HCT116 (cell line): ENCODE data around the gene HGFAC. TPM values are rescaled to one million over a fixed set of nuclear protein-coding genes. Genes with fewer than 3 reads are reported as not detected.

ENCODE experiments used
- ATAC-seq: fragments of 200-7000 bp; cut with Tn5 transposase; 2 replicates; pipeline ENCODE4 v1.9.1; 2020; ENCODE audit warnings: mild to moderate bottlenecking, moderate library complexity
- BruUV-seq: library from RNA; stranded (reverse); fragments of 400-500 nt; replicated peaks from 2 replicates; lab custom pipeline; 2021; lab: Mats Ljungman, UMichigan
- CTCF ChIA-PET: fragments of 300-600 bp; sonication (Branson Sonifier 250); formaldehyde crosslinking; loops from one replicate; lab custom pipeline; 2021; ENCODE audit warnings: antibody characterized with exemption; lab: Charles Lee
- POLR2A ChIA-PET: fragments of 300-600, 350-600 bp; sonication (Branson Sonifier 250); formaldehyde crosslinking; loops from one replicate; lab custom pipeline; 2021; ENCODE audit warnings: antibody characterized with exemption; lab: Charles Lee
- RAD21 ChIA-PET, 2 experiments: fragments of 300-600 bp; sonication (Branson Sonifier 250); formaldehyde crosslinking; loops; one replicate each; lab custom pipeline; 2023; ENCODE audit warnings: low total read pairs in 2 of 2; ENCODE audit not compliant: uncharacterized antibody in 2 of 2, unreplicated experiment in 2 of 2, low non-redundant PET in 1 of 2; lab: Charles Lee
- DNase-seq: peaks from one replicate; pipeline ENCODE4 v3.0.0-alpha.2; 2010; ENCODE audit warnings: low read depth, low spot score
- H2AFZ ChIP-seq: fragments of 200-600 bp; shearing (Covaris generic), sonication (generic); 2 replicates; pipeline ENCODE4 v1.6.1; 2017; ENCODE audit warnings: low read depth, mixed run types, mixed read lengths, antibody characterized with exemption, low read length; ENCODE audit not compliant: poor library complexity, severe bottlenecking
- H3K27ac ChIP-seq: 2 replicates; pipeline ENCODE4 v1.5.1; 2012; ENCODE audit warnings: low read depth, low read length
- H3K27me3 ChIP-seq: fragments of 200-600 bp; sonication (generic); 2 replicates; pipeline ENCODE4 v1.6.1; 2016; ENCODE audit warnings: mixed run types, low read length, mixed read lengths; ENCODE audit not compliant: insufficient read depth
- H3K36me3 ChIP-seq, 2 experiments: fragments of 200-500 bp in 1 of 2; fragments of 200-600 bp in 1 of 2; sonication (Bioruptor generic) in 1 of 2; sonication (generic) in 1 of 2; 2 replicates each; pipeline versions ENCODE4 v1.5.1 to v1.6.1; 2014 to 2016; ENCODE audit warnings: low read length in 2 of 2, inconsistent platforms in 1 of 2, mixed read lengths in 1 of 2, mixed run types in 1 of 2; ENCODE audit not compliant: insufficient read depth in 2 of 2, control insufficient read depth in 1 of 2
- H3K4me1 ChIP-seq, 2 experiments: fragments of 200-600 bp in 1 of 2; sonication (generic) in 1 of 2; 2 replicates each; pipeline versions ENCODE4 v1.5.1 to v1.6.1; 2012 to 2017; ENCODE audit warnings: low read length in 2 of 2, inconsistent platforms in 1 of 2, mild to moderate bottlenecking in 1 of 2, mixed read lengths in 1 of 2, mixed run types in 1 of 2, moderate library complexity in 1 of 2; ENCODE audit not compliant: insufficient read depth in 2 of 2, control insufficient read depth in 1 of 2
- H3K4me2 ChIP-seq: fragments of 200-600 bp; sonication (generic); 2 replicates; pipeline ENCODE4 v1.6.1; 2017; ENCODE audit warnings: mixed run types, low read length, mixed read lengths
- H3K4me3 ChIP-seq, 2 experiments: fragments of 200-600 bp in 1 of 2; sonication (generic) in 1 of 2; replicated peaks in 1 of 2; 2 replicates each; pipeline ENCODE4 v1.5.1; 2011 to 2016; ENCODE audit warnings: low read length in 2 of 2, control low read depth in 1 of 2, low read depth in 1 of 2, mild to moderate bottlenecking in 1 of 2, mixed read lengths in 1 of 2, mixed run types in 1 of 2
- H3K79me2 ChIP-seq: fragments of 200-600 bp; sonication (generic); 2 replicates; pipeline ENCODE4 v1.6.1; 2017; ENCODE audit warnings: mild to moderate bottlenecking, mixed run types, low read length, moderate library complexity, mixed read lengths; ENCODE audit not compliant: insufficient read depth
- H3K9ac ChIP-seq: fragments of 200-600 bp; sonication (generic); 2 replicates; pipeline ENCODE4 v1.6.1; 2016; ENCODE audit warnings: low read length, mixed read lengths
- H3K9me2 ChIP-seq: fragments of 200-600 bp; sonication (generic), shearing (Covaris generic); 2 replicates; pipeline ENCODE4 v1.6.1; 2017; ENCODE audit warnings: mixed run types, mild to moderate bottlenecking, moderate library complexity; ENCODE audit not compliant: insufficient read depth
- H3K9me3 ChIP-seq, 2 experiments: fragments of 200-500 bp in 1 of 2; fragments of 200-600 bp in 1 of 2; sonication (Bioruptor generic) in 1 of 2; sonication (generic) in 1 of 2; 2 replicates each; pipeline ENCODE4 v1.6.1; 2014 to 2017; ENCODE audit warnings: low read length in 2 of 2, mixed read lengths in 2 of 2, inconsistent platforms in 1 of 2, low read depth in 1 of 2, mild to moderate bottlenecking in 1 of 2, mixed run types in 1 of 2, moderate library complexity in 1 of 2; ENCODE audit not compliant: control insufficient read depth in 1 of 2, insufficient read depth in 1 of 2
- H4K20me1 ChIP-seq: fragments of 200-600 bp; sonication (generic), shearing (Covaris generic); 2 replicates; pipeline ENCODE4 v1.6.1; 2017; ENCODE audit warnings: mixed run types, mild to moderate bottlenecking, moderate library complexity; ENCODE audit not compliant: insufficient read depth
- CBX3 ChIP-seq: IDR thresholded peaks from 2 replicates; pipeline ENCODE4 v1.6.1; 2012; ENCODE audit warnings: low read depth
- EGR1 ChIP-seq: IDR thresholded peaks from 2 replicates; pipeline ENCODE4 v1.6.1; 2012; ENCODE audit warnings: low read depth
- ELF1 ChIP-seq: IDR thresholded peaks from 2 replicates; pipeline ENCODE4 v1.6.1; 2012; ENCODE audit warnings: low read depth, borderline replicate concordance
- EZH2 ChIP-seq: fragments of 200-600 bp; sonication (generic); IDR thresholded peaks from 2 replicates; pipeline ENCODE4 v1.6.1; 2017; ENCODE audit warnings: antibody characterized with exemption, mixed run types
- EZH2phosphoT487 ChIP-seq: fragments of 200-600 bp; IDR thresholded peaks from 2 replicates; pipeline ENCODE4 v1.6.1; 2018; ENCODE audit warnings: antibody characterized with exemption, borderline replicate concordance
- FOSL1 ChIP-seq: IDR thresholded peaks from 2 replicates; pipeline ENCODE4 v1.6.1; 2012; ENCODE audit warnings: low read depth
- JUND ChIP-seq: IDR thresholded peaks from 2 replicates; pipeline ENCODE4 v1.6.1; 2012
- POLR2A ChIP-seq: IDR thresholded peaks from 2 replicates; pipeline ENCODE4 v1.7.0; 2011; ENCODE audit warnings: borderline replicate concordance; ENCODE audit not compliant: insufficient read depth, insufficient read length; ENCODE audit errors: extremely low read depth
- SIN3A ChIP-seq: IDR thresholded peaks from 2 replicates; pipeline ENCODE4 v1.6.1; 2012; ENCODE audit warnings: low read depth
- SP1 ChIP-seq: IDR thresholded peaks from 2 replicates; pipeline ENCODE4 v1.6.1; 2012; ENCODE audit warnings: low read depth
- SRF ChIP-seq: IDR thresholded peaks from 2 replicates; pipeline ENCODE4 v1.6.1; 2012; ENCODE audit warnings: low read depth
- TCF7L2 ChIP-seq: IDR thresholded peaks from 2 replicates; pipeline ENCODE4 v1.7.0; 2011; ENCODE audit warnings: borderline replicate concordance, inconsistent platforms; ENCODE audit not compliant: insufficient read depth, insufficient read length; ENCODE audit errors: extremely low read depth
- ZFX ChIP-seq: fragments of 450-650 bp; IDR thresholded peaks from 2 replicates; pipeline ENCODE4 v1.6.1; 2017
- ZNF274 ChIP-seq: fragments of 200-500 bp; sonication (Bioruptor generic); IDR thresholded peaks from 2 replicates; pipeline ENCODE4 v1.6.1; 2014; ENCODE audit warnings: mild to moderate bottlenecking, low read depth, low read length, inconsistent platforms
- intact Hi-C: fragments of 100-400 bp; cut with micrococcal nuclease; formaldehyde crosslinking; loops from 2 replicates; pipeline ENCODE4 v1.10.0; 2022
- total RNA-seq: library from RNA; stranded (reverse); gene quantifications from one replicate; pipeline ENCODE4 v1.2.1, GENCODE V29; 2021; ENCODE audit not compliant: unreplicated experiment
- TF ChIP-seq, protein P1 (sequence below): IDR thresholded peaks from 2 replicates; pipeline ENCODE4 v1.6.1; 2012
- TF ChIP-seq, protein P2 (sequence below): IDR thresholded peaks from 2 replicates; pipeline ENCODE4 v1.6.1; 2011; ENCODE audit warnings: mild to moderate bottlenecking, low read length, moderate library complexity; ENCODE audit not compliant: insufficient replicate concordance; ENCODE audit errors: extremely low read depth
- TF ChIP-seq, protein P3 (sequence below): IDR thresholded peaks from 2 replicates; pipeline ENCODE4 v1.6.1; 2012
- TF ChIP-seq, protein P4 (sequence below): IDR thresholded peaks from 2 replicates; pipeline ENCODE4 v1.6.1; 2012; ENCODE audit warnings: low read depth
- TF ChIP-seq, protein P5 (sequence below), 3 experiments: fragments of 200-600 bp in 1 of 3; sonication (generic) in 1 of 3; IDR thresholded peaks in 2 of 3; conservative IDR thresholded peaks in 1 of 3; 2 replicates each; pipeline ENCODE4 v1.5.1; 2012 to 2017; ENCODE audit warnings: low read depth in 2 of 3, low read length in 2 of 3, antibody characterized with exemption in 1 of 3, borderline replicate concordance in 1 of 3, control low read depth in 1 of 3, mild to moderate bottlenecking in 1 of 3, mixed read lengths in 1 of 3, mixed run types in 1 of 3, moderate library complexity in 1 of 3; ENCODE audit not compliant: insufficient read depth in 1 of 3

The HGFAC gene
- total RNA-seq, 1 experiment from 2014 or later, result 1.1 TPM

DNA sequence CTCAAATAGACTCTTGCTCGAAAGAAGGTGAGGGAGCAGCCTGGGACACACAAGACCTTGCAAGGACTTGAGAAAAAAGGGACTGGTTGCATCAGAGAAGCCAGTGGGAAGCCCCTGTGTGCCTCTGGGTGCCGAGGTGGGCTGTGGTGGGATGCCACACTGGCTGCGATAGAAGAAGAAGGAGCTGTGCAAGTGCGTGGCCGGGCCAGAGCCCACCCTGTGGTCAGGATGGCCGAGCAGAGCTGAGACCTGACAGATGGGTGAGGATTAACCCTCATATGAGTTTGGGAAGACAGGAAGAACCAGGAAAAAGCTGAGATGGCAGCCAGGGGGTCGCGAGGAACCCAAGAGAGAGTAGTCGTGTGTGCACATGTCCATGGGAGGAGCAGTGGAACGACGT is 44.6 kb upstream of the HGFAC start:
- no peaks in the 10 kb centered on the region for H3K27me3 ChIP-seq
- no peak overlapping the region for H3K4me2 ChIP-seq
- H4K20me1 ChIP-seq, result no peaks in the 10 kb centered on the region
- DNase-seq (no peak), ATAC-seq (no peak)
- H3K79me2 ChIP-seq, result no peaks in the 10 kb centered on the region
- TF ChIP-seq, protein P1, sequence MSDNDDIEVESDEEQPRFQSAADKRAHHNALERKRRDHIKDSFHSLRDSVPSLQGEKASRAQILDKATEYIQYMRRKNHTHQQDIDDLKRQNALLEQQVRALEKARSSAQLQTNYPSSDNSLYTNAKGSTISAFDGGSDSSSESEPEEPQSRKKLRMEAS, result no peak
- TF ChIP-seq ELF1 (no peak), FOSL1 (no peak), JUND (no peak), TCF7L2 (no peak), SRF (no peak), EZH2 (no peak), POLR2A (no peak), EGR1 (no peak), ZFX (no peak), EZH2phosphoT487 (no peak), SIN3A (no peak), SP1 (no peak), CBX3 (no peak), ZNF274 (no peak)
- TF ChIP-seq, protein P2, sequence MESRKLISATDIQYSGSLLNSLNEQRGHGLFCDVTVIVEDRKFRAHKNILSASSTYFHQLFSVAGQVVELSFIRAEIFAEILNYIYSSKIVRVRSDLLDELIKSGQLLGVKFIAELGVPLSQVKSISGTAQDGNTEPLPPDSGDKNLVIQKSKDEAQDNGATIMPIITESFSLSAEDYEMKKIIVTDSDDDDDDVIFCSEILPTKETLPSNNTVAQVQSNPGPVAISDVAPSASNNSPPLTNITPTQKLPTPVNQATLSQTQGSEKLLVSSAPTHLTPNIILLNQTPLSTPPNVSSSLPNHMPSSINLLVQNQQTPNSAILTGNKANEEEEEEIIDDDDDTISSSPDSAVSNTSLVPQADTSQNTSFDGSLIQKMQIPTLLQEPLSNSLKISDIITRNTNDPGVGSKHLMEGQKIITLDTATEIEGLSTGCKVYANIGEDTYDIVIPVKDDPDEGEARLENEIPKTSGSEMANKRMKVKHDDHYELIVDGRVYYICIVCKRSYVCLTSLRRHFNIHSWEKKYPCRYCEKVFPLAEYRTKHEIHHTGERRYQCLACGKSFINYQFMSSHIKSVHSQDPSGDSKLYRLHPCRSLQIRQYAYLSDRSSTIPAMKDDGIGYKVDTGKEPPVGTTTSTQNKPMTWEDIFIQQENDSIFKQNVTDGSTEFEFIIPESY, result no peak
- TF ChIP-seq, protein P3, sequence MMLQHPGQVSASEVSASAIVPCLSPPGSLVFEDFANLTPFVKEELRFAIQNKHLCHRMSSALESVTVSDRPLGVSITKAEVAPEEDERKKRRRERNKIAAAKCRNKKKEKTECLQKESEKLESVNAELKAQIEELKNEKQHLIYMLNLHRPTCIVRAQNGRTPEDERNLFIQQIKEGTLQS, result no peak
- TF ChIP-seq, protein P4, sequence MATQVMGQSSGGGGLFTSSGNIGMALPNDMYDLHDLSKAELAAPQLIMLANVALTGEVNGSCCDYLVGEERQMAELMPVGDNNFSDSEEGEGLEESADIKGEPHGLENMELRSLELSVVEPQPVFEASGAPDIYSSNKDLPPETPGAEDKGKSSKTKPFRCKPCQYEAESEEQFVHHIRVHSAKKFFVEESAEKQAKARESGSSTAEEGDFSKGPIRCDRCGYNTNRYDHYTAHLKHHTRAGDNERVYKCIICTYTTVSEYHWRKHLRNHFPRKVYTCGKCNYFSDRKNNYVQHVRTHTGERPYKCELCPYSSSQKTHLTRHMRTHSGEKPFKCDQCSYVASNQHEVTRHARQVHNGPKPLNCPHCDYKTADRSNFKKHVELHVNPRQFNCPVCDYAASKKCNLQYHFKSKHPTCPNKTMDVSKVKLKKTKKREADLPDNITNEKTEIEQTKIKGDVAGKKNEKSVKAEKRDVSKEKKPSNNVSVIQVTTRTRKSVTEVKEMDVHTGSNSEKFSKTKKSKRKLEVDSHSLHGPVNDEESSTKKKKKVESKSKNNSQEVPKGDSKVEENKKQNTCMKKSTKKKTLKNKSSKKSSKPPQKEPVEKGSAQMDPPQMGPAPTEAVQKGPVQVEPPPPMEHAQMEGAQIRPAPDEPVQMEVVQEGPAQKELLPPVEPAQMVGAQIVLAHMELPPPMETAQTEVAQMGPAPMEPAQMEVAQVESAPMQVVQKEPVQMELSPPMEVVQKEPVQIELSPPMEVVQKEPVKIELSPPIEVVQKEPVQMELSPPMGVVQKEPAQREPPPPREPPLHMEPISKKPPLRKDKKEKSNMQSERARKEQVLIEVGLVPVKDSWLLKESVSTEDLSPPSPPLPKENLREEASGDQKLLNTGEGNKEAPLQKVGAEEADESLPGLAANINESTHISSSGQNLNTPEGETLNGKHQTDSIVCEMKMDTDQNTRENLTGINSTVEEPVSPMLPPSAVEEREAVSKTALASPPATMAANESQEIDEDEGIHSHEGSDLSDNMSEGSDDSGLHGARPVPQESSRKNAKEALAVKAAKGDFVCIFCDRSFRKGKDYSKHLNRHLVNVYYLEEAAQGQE, result no peak
- TF ChIP-seq, protein P5, sequence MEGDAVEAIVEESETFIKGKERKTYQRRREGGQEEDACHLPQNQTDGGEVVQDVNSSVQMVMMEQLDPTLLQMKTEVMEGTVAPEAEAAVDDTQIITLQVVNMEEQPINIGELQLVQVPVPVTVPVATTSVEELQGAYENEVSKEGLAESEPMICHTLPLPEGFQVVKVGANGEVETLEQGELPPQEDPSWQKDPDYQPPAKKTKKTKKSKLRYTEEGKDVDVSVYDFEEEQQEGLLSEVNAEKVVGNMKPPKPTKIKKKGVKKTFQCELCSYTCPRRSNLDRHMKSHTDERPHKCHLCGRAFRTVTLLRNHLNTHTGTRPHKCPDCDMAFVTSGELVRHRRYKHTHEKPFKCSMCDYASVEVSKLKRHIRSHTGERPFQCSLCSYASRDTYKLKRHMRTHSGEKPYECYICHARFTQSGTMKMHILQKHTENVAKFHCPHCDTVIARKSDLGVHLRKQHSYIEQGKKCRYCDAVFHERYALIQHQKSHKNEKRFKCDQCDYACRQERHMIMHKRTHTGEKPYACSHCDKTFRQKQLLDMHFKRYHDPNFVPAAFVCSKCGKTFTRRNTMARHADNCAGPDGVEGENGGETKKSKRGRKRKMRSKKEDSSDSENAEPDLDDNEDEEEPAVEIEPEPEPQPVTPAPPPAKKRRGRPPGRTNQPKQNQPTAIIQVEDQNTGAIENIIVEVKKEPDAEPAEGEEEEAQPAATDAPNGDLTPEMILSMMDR (IDR thresholded peaks at IDR 0.05 in 2 of 3, conservative IDR thresholded peaks at IDR 0.05 in 1 of 3; ENCODE audit: borderline replicate concordance in 1 of 3, insufficient read depth in 1 of 3, low read depth in 2 of 3, low read length in 2 of 3), result no peak
- intact Hi-C loops, result no loop called here
- no peaks in the 10 kb centered on the region for H3K9me2 ChIP-seq
- no peaks in the 10 kb centered on the region for H3K9me3 ChIP-seq
- H2AFZ ChIP-seq, result no peak overlapping the region
- H3K36me3 ChIP-seq, result no peaks in the 10 kb centered on the region
- ChIA-PET CTCF (no interaction called here), RAD21 (no interaction called here), POLR2A (no interaction called here)
- no peak overlapping the region for H3K4me3 ChIP-seq
- H3K4me1 ChIP-seq, result peaks cover 0 to 7% of the 10 kb centered on the region in 2 experiments; a peak in 2 of 4 replicates
- no peak overlapping the region for H3K27ac ChIP-seq
- BruUV-seq, result no TSS peak
- no peak overlapping the region for H3K9ac ChIP-seq
